AG20443 (cell line): ENCODE results near the gene COG1.
"Not testable (repeated sequence)": the region's sequence is repeated elsewhere in the genome, so short reads cannot be mapped to it uniquely, and the experiment has no call there.

ENCODE experiments used
- DNase-seq: peaks from one replicate; pipeline ENCODE4 v3.0.0; 2012; ENCODE audit warnings: low spot score, mixed read lengths

Gene COG1, protein sequence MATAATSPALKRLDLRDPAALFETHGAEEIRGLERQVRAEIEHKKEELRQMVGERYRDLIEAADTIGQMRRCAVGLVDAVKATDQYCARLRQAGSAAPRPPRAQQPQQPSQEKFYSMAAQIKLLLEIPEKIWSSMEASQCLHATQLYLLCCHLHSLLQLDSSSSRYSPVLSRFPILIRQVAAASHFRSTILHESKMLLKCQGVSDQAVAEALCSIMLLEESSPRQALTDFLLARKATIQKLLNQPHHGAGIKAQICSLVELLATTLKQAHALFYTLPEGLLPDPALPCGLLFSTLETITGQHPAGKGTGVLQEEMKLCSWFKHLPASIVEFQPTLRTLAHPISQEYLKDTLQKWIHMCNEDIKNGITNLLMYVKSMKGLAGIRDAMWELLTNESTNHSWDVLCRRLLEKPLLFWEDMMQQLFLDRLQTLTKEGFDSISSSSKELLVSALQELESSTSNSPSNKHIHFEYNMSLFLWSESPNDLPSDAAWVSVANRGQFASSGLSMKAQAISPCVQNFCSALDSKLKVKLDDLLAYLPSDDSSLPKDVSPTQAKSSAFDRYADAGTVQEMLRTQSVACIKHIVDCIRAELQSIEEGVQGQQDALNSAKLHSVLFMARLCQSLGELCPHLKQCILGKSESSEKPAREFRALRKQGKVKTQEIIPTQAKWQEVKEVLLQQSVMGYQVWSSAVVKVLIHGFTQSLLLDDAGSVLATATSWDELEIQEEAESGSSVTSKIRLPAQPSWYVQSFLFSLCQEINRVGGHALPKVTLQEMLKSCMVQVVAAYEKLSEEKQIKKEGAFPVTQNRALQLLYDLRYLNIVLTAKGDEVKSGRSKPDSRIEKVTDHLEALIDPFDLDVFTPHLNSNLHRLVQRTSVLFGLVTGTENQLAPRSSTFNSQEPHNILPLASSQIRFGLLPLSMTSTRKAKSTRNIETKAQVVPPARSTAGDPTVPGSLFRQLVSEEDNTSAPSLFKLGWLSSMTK

DNA sequence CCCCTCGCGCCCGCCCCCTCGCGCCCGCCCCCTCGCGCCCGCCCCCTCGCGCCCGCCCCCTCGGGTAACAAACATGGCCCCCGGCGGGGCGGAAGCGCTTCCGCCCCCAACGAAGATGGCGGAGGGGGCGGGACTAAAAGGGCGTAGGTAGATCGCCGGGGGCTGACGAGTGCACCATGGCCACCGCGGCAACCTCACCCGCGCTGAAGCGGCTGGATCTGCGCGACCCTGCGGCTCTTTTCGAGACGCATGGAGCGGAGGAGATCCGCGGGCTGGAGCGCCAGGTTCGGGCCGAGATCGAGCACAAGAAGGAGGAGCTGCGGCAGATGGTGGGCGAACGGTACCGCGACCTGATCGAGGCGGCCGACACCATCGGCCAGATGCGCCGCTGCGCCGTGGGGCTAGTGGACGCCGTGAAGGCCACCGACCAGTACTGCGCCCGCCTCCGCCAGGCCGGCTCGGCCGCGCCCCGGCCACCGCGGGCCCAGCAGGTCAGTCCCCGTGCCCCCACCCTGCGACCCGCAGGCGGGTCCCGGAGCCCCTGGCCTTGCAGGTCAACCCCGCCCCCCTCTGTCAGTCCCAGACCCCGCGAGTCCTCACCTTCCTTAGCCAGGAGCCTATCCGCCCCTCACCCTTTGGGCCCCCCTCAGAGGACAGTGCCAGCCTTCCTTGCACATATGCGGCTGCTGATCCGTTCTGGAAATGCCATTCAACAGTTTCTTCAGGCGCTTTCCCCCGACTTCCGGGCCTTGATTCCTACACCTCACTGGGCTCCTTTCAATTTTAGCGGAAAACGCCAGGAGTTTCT, at the start of gene COG1:
COG1 (plus strand) TSS at position 162 of the 808 bp plus-strand sequence; CDS start at position 177, 15 bp downstream.
- peak; percentile 98 for DNase-seq

DNA sequence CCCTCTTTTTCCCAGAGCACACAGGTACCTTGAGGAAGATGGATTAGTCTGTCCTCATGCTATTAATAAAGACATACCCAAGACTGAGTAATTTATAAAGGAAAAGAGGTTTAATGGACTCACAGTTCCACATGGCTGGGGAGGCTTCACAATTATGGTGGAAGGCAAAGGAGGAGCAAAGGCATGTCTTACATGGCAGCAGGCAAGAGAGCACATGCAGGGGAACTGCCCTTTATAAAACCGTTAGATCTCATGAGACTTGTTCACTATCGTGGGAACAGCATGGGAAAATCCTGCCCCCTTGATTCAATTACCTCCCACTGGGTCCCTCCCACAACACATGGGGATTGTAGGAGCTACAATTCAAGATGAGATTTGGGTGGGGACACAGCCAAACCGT, 48.6 kb upstream of the COG1 start:
- DNase-seq, result not testable (repeated sequence)

DNA sequence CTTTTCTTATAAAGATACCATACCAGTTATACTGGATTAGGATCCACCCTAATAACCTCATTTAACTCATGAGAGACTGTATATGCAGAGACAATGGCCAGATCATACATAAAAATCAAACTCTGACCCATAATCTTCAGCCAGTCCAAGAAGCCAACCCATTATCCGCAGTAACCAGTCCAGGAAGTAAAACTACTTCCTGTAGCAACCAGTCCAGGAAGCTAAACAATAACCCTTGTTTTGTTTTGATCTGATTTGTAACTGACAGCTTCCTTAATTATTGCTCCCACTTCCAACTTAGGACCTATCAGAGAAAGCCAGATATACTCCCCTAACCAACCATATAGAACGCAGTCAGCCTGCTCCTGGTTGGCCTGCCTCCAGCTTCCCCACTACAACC, 47.2 kb upstream of the COG1 start:
- no peak for DNase-seq

DNA sequence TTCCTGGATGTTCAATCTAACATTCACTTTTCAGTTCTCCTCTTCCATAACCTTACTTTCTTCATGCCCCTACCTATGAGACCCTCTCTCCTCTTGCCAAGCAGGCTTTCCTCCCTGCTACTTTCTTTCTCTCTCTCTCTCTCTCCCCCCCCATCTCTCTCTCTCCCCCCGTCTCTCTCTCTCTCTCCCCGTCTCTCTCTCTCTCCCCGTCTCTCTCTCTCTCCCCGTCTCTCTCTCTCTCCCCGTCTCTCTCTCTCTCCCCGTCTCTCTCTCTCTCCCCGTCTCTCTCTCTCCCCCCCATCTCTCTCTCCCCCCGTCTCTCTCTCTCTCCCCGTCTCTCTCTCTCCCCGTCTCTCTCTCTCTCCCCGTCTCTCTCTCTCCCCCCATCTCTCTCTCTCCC, 45.1 kb upstream of the COG1 start:
- not testable (repeated sequence) for DNase-seq

DNA sequence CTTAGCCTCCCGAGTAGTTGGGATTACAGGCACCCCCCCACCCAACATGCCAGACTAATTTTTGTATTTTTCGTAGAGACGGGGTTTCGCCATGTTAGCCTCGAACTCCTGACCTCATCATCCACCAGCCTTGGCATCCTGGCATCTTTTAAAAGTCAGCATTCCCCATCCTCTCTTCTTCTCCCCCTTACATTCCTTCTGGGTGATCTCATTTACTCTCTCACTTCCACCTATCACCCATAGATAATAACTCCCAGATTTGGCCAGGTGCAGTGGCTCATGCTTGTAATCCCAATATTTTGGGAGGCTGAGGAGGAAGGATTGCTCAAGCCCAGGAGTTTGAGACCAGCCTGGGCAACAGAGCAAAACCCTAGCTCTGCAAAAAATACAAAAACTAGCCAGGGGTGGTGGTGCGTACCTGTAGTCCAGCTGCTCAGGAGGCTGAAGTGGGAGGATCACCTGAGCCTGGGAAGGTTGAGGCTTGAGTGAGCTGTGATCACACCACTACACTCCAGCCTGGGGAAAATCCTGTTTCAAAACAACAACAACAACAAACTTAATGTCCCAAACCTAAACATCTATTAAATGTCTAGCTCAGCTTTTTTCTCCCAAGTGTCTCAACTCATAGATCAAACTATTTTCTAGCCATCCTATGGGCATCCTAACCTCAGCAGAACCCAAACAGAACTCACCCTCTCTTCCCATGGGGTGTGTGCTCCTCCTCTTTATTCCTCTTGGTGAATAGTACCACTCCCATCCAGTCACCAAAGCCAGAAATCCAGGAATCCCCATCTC, 44.1 kb upstream of the COG1 start:
- DNase-seq, result no peak

DNA sequence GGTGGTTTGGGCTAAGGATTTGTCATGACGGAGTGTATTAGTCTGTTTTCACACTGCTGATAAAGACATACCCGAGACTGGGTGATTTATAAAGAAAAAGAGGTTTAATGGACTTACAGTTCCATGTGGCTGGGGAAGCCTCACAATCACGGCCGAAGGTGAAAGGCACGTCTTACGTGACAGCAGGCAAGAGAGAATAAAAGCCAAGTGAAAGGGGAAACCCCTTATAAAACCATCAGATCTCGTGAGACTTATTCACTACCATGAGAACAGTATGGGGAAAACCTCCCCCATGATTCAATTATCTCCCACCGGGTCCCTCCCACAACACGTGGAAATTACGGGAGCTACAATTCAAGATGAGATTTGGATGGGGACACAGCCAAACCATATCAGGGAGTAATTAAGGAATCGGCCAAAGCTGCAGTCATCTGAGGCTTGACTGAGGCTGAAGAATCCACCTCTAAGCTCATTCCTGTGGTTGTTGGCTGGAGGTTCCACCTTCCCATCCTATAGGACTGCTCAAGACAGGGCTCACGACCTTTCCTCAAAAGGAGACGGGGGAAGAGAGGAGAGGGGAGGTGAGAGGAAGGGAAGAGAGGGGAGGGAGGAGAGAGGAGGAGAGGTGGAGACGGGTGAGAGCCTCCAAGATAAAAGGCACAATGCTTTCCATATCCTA, 42.1 kb upstream of the COG1 start:
- not testable (repeated sequence) for DNase-seq

DNA sequence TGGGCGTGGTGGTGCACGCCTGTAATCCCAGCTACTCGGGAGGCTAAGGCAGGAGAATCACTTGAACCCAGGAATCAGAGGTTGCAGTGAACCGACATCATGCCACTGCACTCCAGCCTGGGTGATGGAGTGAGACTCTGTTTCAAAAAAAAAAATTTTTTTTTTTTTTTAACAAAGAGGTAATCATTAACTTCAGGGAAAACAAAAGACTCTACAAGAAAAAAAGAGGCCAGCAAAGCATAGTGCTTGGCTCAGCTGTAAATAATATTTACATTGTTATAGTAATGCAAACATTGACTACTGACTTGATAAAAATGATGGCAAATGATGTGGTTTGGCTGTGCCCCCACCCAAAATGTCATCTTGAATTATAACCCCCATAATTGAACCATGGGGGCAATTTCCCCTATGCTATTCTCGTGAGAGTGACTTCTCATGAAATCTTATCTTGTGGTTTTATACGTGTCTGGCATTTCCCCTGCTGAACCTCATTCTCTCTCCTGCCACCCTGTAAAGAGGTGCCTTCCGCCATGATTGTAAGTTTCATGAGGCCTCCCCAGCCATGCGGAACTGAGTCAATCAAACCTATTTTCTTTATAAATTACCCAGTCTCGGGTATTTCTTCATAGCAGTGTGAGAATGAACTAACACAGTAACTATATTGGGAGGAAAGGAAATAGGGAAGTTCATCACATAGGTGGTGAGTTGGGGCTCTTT, 40.8 kb upstream of the COG1 start:
- no peak for DNase-seq

DNA sequence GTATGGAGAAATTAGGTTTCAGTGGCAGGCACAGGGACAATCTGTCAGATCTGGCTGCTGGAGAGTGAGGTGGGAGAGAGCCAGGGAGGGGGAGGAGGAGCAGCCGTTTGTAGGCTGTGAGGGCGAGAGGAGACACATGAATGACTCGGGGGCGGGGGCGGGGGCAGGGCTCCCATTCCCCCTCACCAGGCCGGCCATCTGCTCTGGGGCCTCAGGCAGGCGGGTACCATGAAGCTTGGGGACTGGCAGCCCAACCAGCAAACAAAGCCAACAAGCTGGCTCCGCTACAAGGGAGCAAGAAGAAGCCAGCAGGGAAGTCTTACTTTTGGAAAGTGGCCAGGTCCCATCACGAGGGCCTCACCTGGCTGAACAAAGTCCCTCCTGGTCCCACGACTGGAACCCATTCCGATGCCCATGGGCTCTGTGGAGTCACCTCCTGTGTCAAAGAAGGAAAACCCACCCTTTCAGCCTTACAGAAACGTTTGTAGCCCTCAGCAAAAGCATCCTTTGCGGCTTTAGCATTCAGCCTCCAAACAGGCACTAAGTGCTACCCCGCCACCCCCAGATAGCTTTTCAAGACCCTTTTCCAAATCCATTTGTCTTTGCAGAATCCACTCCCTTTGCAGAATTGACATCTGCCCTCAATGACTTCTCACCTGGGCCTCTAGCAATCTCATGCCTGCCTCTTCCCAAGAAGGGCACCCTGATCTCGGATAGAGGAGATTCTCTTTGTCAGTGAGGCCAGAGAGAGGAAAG, 37.3 kb upstream of the COG1 start:
- DNase-seq, result no peak

DNA sequence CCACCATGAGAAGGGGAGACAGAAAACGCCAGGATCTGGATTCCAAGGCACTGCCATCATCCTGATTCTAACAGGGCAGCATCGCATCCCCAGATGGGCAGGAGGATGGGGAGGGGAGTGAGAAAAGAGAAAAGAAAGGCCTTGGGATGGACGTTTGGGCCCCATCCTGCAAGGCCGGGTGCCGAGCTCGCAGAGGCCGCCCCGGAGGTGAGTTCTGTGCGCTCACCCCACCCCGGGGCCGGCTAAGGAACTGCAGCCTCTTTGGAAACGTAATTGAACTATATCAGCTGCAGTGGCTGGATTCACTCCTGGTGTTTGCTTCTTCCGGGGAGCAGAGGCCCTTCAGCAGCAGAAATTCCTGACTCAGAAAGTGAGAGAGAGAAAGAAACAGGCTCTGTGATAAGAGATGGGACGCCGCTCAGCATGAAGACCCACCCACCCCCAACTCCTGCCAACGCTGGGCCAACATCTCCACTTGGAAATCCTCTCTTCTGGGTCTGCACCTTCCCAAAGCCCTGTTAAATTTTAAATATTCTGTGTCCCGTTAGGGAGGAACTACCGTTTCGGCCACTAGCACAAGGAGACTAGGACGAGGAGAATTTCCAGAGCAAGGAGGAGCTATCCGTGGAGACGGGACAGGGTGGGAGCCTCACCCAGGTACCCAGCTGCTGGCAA, 36.6 kb upstream of the COG1 start:
- DNase-seq, result peak; percentile 92

DNA sequence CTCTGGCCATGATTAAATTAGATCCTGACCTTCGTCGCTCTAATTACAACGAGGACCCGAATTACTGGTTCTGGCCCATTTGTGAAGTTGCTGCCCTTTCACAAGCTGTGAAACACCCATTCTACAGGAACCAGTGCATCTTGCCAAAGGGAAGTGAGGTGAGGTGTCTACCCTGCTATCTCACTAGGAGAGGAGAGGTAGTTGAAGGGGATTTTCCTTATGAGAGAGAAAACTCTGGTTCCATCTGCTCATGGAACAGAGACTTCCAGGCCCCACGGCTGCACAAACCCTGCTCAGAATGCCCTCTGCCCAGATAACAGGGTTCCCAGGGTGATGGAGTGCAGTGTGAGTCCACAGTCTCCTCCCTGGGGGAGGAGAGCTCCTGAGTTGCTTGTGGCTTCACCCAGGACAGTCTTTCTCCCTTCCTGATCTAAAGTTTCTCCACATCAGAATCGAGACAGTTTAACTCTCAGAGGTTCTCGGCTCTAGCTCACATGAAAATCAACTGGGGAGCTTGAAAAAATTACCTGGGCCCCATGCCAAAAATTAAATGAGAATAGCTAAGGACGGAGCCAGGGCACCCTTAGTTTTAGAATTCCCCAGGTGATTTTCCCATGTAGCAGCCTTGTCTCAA, 35.9 kb upstream of the COG1 start:
- no peak for DNase-seq

DNA sequence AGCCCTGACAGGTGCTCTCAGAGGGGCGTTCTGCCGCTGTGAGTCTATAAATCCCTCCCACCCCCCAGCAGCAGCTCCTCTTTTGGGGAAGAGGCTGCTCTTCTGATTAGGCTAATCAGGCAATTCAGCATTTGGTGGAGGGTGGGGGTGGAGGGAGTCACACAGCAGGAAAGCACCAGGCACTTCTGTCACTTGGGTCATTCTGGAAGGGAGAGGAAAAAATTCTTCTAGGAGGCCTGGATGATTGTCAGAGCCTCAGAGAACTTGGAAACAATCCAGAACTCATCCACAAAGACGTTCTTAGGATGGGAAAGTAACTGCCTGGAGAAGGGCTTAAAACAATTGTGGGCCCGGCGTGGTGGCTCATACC, 35.3 kb upstream of the COG1 start:
- DNase-seq, result no peak

DNA sequence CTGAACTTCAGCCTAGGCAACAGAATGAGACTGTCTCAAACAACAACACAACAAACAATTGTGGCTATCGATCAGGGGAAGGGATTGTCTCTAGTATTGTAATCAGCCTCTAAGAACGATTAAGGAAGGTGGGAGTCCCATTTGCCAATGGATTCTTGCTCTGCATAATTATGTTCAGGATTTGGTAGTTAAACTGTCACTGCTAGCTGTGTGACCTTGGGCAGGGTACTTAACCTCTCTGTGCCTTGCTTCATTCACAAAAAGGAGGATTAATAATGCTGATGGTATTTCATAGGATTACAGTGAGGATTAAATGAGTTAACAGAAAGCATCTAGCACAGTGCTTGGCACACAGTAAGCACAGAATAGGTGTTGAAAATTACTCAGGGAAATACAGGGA, 34.7 kb upstream of the COG1 start:
- DNase-seq, result no peak

DNA sequence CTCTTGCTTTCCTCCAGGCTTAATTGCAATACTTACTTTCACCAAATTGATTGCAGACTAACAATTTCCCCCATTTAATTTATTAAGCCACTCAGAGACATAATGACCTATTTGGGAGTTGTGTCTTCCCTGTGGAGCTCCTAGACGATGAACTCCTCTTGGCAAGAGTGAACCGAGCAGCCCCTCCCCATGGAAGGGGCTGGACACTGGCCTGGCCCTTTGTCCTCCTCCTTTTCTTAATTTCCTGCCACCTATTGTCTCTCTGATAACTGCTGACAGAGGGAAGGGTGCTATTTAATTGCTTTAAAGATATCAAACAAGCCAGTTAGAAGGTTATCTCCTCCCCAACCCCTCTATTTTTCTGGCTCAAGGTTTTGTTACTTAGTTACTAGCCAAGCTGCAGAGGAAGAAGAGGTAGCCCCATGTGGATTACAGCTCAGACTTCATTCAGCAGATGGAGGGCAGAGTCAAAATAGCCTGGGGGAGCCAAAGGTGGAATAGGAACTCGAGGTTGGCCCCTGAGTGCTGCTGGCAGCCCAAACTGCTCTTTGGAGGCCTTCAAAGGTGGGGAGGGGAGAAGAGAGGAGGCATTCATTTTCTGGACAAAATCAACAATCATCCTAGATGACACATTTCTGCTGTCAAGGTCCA, 31.8 kb upstream of the COG1 start:
- no peak for DNase-seq

DNA sequence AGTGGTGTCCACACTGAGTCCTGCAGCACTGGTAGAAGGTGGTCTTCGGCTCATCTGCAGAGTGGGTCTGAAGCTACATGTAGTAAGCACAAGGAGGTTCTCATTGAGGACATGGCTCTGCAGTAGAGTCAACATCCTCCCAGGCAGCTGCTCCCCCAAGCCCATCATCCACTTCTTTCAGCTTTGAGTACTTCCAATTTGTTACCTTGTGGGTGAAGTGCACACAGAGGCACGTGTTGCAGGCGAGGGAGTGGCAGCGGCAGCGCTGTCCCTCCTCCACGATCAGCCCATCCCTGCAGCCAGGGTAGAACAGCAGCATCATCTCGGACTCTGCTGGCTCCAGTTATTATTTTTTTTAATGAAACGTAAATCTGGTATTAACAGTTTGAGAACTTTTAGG, 29.8 kb upstream of the COG1 start:
- DNase-seq, result no peak

DNA sequence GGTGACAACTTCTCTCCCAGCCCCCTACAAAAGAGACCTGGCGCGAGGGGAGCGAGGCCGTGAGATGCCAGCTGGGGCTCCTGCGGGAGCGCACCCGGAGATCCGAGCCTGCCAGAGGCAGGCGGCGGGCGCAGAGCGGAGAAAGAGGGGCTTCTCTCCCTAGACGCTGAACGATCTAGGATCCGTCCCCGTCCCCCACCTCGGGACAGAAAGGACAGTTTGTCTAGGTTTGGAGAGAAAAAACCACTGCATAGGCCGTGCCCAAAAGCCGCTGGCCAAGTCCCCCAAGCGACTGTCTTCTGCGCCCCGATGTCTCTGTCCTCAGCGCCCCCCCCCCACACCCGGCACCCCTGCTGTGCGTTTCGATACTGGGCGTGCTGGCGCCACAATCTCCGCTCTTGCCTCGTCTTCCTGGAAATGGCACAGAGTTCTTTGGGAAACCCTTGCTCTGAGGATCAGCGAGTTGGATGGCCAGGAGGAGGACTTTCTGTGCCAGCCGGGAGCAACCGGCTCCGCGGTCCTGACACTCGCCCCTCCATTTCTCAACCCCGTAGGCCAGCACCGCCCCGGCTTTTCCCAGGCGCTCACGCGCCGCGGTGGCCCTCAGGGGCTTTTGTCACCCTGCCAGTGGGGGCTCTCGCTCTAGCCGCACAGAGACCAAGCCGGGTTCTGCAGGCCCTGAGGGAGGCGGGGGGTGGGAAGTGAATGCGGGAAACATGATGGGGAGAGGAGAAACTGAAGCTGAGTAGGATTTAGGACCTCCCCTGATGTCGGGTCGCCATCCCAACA, 27.0 kb upstream of the COG1 start:
- DNase-seq, result peak; percentile 49

DNA sequence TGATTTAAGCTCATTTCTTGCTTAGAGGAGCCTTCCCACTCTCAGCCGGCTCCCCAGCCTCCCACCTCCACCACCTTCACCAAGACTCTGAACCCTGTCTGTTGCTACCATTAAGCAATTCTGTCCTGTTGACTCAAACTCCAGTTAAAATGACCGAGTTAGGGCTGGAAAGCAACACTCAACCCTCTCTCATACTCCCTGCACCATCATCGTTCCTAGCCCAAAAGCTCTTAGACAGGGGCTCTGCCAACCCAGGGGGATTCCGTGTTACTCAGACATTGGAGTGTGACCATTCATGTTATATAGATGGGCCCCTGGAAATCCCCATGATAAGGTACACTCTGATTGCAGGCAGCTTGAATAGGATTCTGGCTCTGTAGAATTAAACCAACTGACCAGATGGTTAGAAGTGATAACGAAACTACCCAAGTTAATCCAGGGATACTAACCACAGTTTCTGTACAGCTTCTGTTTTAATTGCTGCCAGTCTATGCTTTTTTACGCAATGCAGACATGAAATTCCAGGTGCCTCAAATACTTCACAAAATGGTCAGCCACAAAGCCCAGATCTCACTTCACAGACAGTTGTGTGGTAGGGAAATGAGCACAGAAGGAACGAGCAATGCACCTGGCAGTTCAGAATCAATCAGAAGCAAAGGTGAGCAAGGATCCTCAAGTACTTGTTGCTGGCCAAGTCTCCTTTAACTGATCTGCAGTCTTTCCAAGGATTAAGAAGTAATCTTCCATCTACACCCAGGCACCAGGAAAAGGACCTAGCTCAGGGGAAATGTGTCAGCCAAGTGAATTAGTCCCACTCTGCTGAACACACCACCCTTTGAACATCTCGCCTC, 25.9 kb upstream of the COG1 start:
- DNase-seq, result peak; percentile 14
